K562 (cell line): ENCODE results near the gene TMEM222. TPM values are rescaled to one million over a fixed set of nuclear protein-coding genes. Genes with fewer than 3 reads are reported as not detected.

Source experiments
- ATAC-seq: fragments of 200-7000 bp; cut with Tn5 transposase; 3 replicates; pipeline ENCODE4 v1.9.1; 2020; ENCODE audit warnings: moderate library complexity
- BruUV-seq: library from RNA; stranded (reverse); fragments of 400-500 nt; replicated peaks from 2 replicates; lab custom pipeline; 2021; lab: Mats Ljungman, UMichigan
- CTCF ChIA-PET: fragments of 300-600 bp; formaldehyde crosslinking; extraction: SDS; loops from one replicate; lab custom pipeline; 2021; ENCODE audit warnings: low intra/inter-chr PET ratio; lab: Yijun Ruan, JAX
- POLR2A ChIA-PET: fragments of 300-600, 350-650 bp; sonication (Branson Sonifier 250); formaldehyde crosslinking; extraction: SDS; loops from one replicate; lab custom pipeline; 2021; ENCODE audit warnings: antibody characterized with exemption, inconsistent platforms; lab: Yijun Ruan, JAX
- DNase-seq, 4 experiments: peaks; one replicate each; pipeline versions ENCODE4 v3.0.0 to v3.0.0-alpha.2; 2011 to 2018; ENCODE audit warnings: low spot score in 3 of 4, mixed read lengths in 3 of 4; ENCODE audit errors: extremely low read depth in 1 of 4
- FAIRE-seq: peaks from 2 replicates; lab custom pipeline; 2011; peaks lifted over from hg19 to GRCh38; lab: Jason Lieb, UNC
- H2AFZ ChIP-seq: 2 replicates; pipeline ENCODE4 v1.6.0; 2011; ENCODE audit warnings: low read depth, low read length, control low read depth, inconsistent platforms
- H3K27ac ChIP-seq: fragments of 200-600 bp; 3 replicates; pipeline ENCODE4 v1.8.0; 2011; ENCODE audit warnings: low read depth, mild to moderate bottlenecking, control low read depth, inconsistent platforms, low read length, moderate library complexity, mixed read lengths; ENCODE audit errors: extremely low read depth
- H3K27me3 ChIP-seq, 2 experiments: fragments of 300-600 bp in 1 of 2; 2 replicates in 1 of 2; 3 replicates in 1 of 2; pipeline versions ENCODE4 v1.6.0 to v1.8.0; 2011; ENCODE audit warnings: inconsistent platforms in 2 of 2, low read length in 2 of 2, mild to moderate bottlenecking in 1 of 2, mixed read lengths in 1 of 2, moderate library complexity in 1 of 2; ENCODE audit not compliant: control insufficient read depth in 2 of 2, insufficient read depth in 2 of 2
- H3K36me3 ChIP-seq: fragments of 300-600 bp; 3 replicates; pipeline ENCODE4 v1.8.0; 2011; ENCODE audit warnings: mild to moderate bottlenecking, low read length, inconsistent platforms; ENCODE audit not compliant: control insufficient read depth, insufficient read depth
- H3K4me1 ChIP-seq, 2 experiments: fragments of 200-600 bp in 1 of 2; replicated peaks in 1 of 2; 2 replicates in 1 of 2; 3 replicates in 1 of 2; pipeline versions ENCODE4 v1.5.1 to v1.8.0; 2011; ENCODE audit warnings: inconsistent platforms in 2 of 2, low read length in 2 of 2, mild to moderate bottlenecking in 1 of 2, mixed read lengths in 1 of 2, moderate library complexity in 1 of 2; ENCODE audit not compliant: control insufficient read depth in 2 of 2, insufficient read depth in 2 of 2
- H3K4me2 ChIP-seq: 2 replicates; pipeline ENCODE4 v1.6.1; 2011; ENCODE audit warnings: low read length, control low read depth, inconsistent platforms, mixed read lengths; ENCODE audit not compliant: insufficient read depth
- H3K4me3 ChIP-seq: fragments of 200-600 bp; sonication (generic), shearing (Covaris generic); 2 replicates; pipeline ENCODE4 v1.5.1; 2016; ENCODE audit warnings: control low read depth, inconsistent platforms
- H3K79me2 ChIP-seq: fragments of 200-600 bp; 3 replicates; pipeline ENCODE4 v1.8.0; 2011; ENCODE audit warnings: low read length, inconsistent platforms; ENCODE audit not compliant: control insufficient read depth, insufficient read depth
- H3K9ac ChIP-seq, 2 experiments: 2 replicates each; pipeline versions ENCODE4 v1.6.0 to v1.6.1; 2011; ENCODE audit warnings: low read depth in 2 of 2, low read length in 2 of 2, control low read depth in 1 of 2, inconsistent platforms in 1 of 2, mild to moderate bottlenecking in 1 of 2, mixed read lengths in 1 of 2; ENCODE audit not compliant: insufficient read depth in 1 of 2
- H3K9me1 ChIP-seq: one replicate; pipeline ENCODE4 v1.6.0; 2011; ENCODE audit warnings: inconsistent platforms, mild to moderate bottlenecking, low read length, moderate library complexity; ENCODE audit not compliant: control insufficient read depth, insufficient read depth
- H3K9me3 ChIP-seq: replicated peaks from 2 replicates; pipeline ENCODE4 v1.5.1; 2011; ENCODE audit warnings: low read depth, low read length, inconsistent platforms; ENCODE audit not compliant: control insufficient read depth, insufficient read depth
- H4K20me1 ChIP-seq: replicated peaks from 2 replicates; pipeline ENCODE4 v1.6.1; 2011; ENCODE audit warnings: low read length, inconsistent platforms, mixed read lengths; ENCODE audit not compliant: control insufficient read depth, insufficient read depth
- ATF1 ChIP-seq, 2 experiments: fragments of 450-650 bp in 1 of 2; IDR thresholded peaks; 2 replicates each; pipeline ENCODE4 v1.6.1; 2016; ENCODE audit warnings: missing compliant biosample characterization in 1 of 2, missing genetic modification characterization in 1 of 2
- BDP1 ChIP-seq: IDR thresholded peaks from 3 replicates; pipeline ENCODE4 v1.6.1; 2011; ENCODE audit not compliant: insufficient read length, insufficient read depth
- BRD4 ChIP-seq: fragments of 200-600 bp; sonication (generic); IDR thresholded peaks from 2 replicates; pipeline ENCODE4 v1.6.1; 2017; ENCODE audit warnings: inconsistent platforms
- FOXA3 ChIP-seq, 2 experiments: fragments of 450-650 bp in 1 of 2; sonication (generic) in 1 of 2; formaldehyde crosslinking; IDR thresholded peaks in 1 of 2; conservative IDR thresholded peaks in 1 of 2; 2 replicates each; pipeline versions ENCODE4 v1.4.0 to v1.8.0; 2020 to 2022; ENCODE audit warnings: mild to moderate bottlenecking in 2 of 2, missing genetic modification reagents in 1 of 2
- MYBL2 ChIP-seq, 2 experiments: fragments of 450-650 bp in 1 of 2; sonication (generic) in 1 of 2; formaldehyde crosslinking in 1 of 2; IDR thresholded peaks; 2 replicates each; pipeline versions ENCODE4 v1.6.1 to v1.8.1; 2017 to 2022; ENCODE audit warnings: borderline replicate concordance in 1 of 2, inconsistent platforms in 1 of 2, low read depth in 1 of 2, mild to moderate bottlenecking in 1 of 2, missing genetic modification reagents in 1 of 2, moderate library complexity in 1 of 2
- MYNN ChIP-seq, 2 experiments: sonication (generic); formaldehyde crosslinking in 1 of 2; IDR thresholded peaks; 2 replicates each; pipeline versions ENCODE4 v1.5.0 to v1.6.1; 2016 to 2020; ENCODE audit warnings: antibody characterized with exemption in 1 of 2, missing genetic modification reagents in 1 of 2
- SNIP1 ChIP-seq: fragments of 450-650 bp; IDR thresholded peaks from 2 replicates; pipeline ENCODE4 v1.7.1; 2017; ENCODE audit warnings: low read depth, mild to moderate bottlenecking
- XRCC3 ChIP-seq: fragments of 450-650 bp; IDR thresholded peaks from 2 replicates; pipeline ENCODE4 v1.6.1; 2017; ENCODE audit warnings: mild to moderate bottlenecking, moderate library complexity
- ZC3H8 ChIP-seq: fragments of 450-650 bp; IDR thresholded peaks from 2 replicates; pipeline ENCODE4 v1.6.1; 2017
- ZNF133 ChIP-seq: fragments of 250-450 bp; sonication (Bioruptor Pico); IDR thresholded peaks from 2 replicates; pipeline ENCODE4 v1.4.0; 2020; ENCODE audit warnings: mild to moderate bottlenecking
- ZNF212 ChIP-seq: fragments of 450-650 bp; formaldehyde crosslinking; IDR thresholded peaks from 2 replicates; pipeline ENCODE4 v1.4.0; 2020; ENCODE audit warnings: mild to moderate bottlenecking
- WGBS: fragments of 100-300 bp; shearing (Covaris generic); methylation state at CpG from one replicate; pipeline ENCODE4 v1.1.6; 2016; ENCODE audit warnings: low coverage, mixed read lengths; ENCODE audit not compliant: insufficient coverage; ENCODE audit errors: missing lambda C conversion rate; 5-methylcytosine and 5-hydroxymethylcytosine counted together
- in situ Hi-C: fragments of 300-500 bp; cut with MboI; formaldehyde crosslinking; loops from 4 replicates; pipeline ENCODE4 v1.15.0; 2018; ENCODE audit warnings: inconsistent platforms, mixed read lengths
- intact Hi-C: fragments of 100-400 bp; cut with micrococcal nuclease; formaldehyde crosslinking; loops from 2 replicates; pipeline ENCODE4 v1.14.2; 2022
- polyA plus RNA-seq, 8 experiments: library from polyadenylated mRNA; depleted of rRNA in 4 of 8; stranded (reverse) in 5 of 8; unstranded in 3 of 8; fragments of >200 nt; fragmentation: Nextera tagmentation in 2 of 8; fragmentation: Illumina TruSeq in 1 of 8; extraction: Ambion mirVana in 2 of 8; extraction: Trizol in 1 of 8; gene quantifications; 2 replicates each; pipeline versions ENCODE4 v1.2.1 to v1.2.3, GENCODE V29; 2011 to 2014; ENCODE audit warnings: inconsistent platforms in 1 of 8, missing spikeins in 1 of 8
- total RNA-seq, 7 experiments: library from RNA; depleted of rRNA in 6 of 7; stranded (reverse); fragments of >200 nt in 6 of 7; fragmentation: Illumina TruSeq in 2 of 7; extraction: Trizol in 2 of 7; gene quantifications; 2 replicates each; pipeline versions ENCODE4 v1.2.1 to v1.2.3, GENCODE V29; 2011 to 2021; ENCODE audit warnings: low replicate concordance in 1 of 7
- TF ChIP-seq, protein P1 (sequence below): fragments of 450-650 bp; formaldehyde crosslinking; IDR thresholded peaks from 2 replicates; pipeline ENCODE4 v1.4.0; 2022; ENCODE audit warnings: missing genetic modification characterization
- TF ChIP-seq, protein P2 (sequence below): IDR thresholded peaks from 2 replicates; pipeline ENCODE4 v1.6.1; 2011; ENCODE audit not compliant: insufficient read length; ENCODE audit errors: extremely low read depth

Gene TMEM222
- total and polyA plus RNA-seq, 9 of the 15 experiments (the other 6 are each of a cell fraction or from before 2014, with no cell fraction given) = 6.9 to 48.0 (median 32.8) TPM

DNA sequence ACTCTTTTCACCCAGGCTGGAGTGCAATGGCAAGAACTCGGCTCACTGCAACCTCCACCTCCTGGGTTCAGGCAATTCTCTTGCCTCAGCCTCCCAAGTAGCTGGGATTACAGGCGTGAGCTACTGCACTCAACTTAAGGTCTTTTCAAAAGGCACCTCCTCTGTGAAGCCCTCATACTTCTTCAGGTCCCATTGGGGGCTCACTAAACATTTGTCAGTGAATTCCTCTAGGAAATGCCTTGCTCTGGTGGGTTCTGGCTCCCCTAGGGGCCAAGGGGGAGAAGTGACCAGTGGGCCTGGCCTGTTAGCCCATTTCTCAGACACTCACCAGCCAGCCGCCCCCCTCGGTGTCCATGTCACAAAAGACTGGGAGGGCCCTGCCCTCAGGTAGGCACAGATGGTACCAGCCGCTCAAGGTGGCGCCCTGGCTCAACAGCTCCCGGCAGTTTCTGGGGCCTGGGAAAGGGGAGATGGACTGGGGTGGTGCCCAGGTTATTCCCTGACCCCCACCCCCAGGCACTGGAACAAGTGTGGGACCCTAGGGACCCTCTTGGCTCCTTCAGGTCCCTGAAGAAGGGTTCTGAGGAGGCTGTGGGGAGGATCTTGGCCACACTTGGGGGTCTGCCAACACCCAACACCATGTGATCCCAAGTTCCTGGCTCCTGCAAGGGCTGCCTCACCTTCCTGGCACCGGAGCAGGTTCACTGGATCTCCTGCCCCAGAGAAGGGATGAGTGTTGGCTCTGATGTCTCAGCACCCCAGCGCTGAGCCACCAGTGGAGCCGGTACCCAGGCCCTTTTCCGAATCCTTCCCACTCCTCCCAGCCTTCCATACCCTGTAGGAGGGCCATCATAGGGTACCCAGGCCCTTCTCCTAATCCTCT lies 51.1 kb downstream of the TMEM222 start (continued):
- TF ChIP-seq FOXA3 (CRISPR knock-in tag; conservative IDR thresholded peaks at IDR 0.05 in 1 of 2, IDR thresholded peaks at IDR 0.05 in 1 of 2) = peak in 1 of 2 experiments; percentile 14; a peak in 1 of 4 replicates

DNA sequence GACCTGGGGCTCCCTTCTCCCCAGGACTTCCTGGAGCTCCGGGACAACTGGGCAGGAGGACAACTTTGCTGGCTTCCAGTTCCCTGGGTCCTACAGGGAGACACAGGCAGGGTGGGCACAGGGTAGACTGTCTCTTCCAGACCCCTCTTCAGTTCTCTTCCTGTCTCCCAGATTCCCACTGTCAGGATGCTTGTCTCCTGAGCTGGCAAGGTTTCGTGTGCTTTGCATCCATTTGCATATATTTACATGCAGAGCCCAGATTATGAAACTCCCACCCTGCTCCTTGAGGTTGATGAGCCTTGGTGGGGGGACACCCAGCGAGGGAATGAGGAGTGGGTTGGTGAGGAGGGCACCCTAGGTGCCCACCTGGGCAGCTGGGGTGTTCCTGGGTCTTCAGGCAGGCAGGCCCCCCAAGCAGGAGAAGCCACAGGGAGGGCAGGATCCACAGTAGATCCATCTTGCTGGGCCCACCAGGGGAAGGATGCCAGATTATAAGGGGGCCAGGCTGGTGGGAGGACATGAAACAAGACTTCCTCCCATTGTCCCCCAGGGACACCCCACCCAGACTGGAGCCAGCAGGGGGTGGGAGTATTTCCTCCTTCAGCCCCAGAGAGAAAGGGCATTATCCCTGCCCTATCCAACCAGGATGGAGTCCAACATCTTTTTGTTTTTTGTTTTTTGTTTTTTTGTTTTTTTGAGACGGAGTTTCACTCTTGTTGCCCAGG lies 52.6 kb downstream of the TMEM222 start, which contains the start of gene FCN3:
TSS of gene FCN3 (minus strand) at position 463 of the 725 bp plus-strand sequence. CDS start at position 457, 6 bp downstream.
- ATAC-seq (no peak), DNase-seq (no peak), FAIRE-seq (no peak)
- H3K36me3 ChIP-seq = no peaks in the 10 kb centered on the region
- ChIA-PET POLR2A (interaction anchor here (1.2 kb wide), 1 partner anchor 9 kb away, joined by 5 read pairs; no protein-coding TSS in a partner anchor), CTCF (no interaction called here)
- no peak within 1 kb of the TSS for H3K27ac ChIP-seq
- in situ Hi-C loops (no loop called here), intact Hi-C loops (loop anchor here (5.0 kb wide), 1 partner anchor 72 kb away; no protein-coding TSS in a partner anchor)
- no peak within 1 kb of the TSS for H3K4me3 ChIP-seq
- peaks cover 4 to 29% of the 10 kb centered on the region in 2 experiments; a peak in 4 of 5 replicates for H3K4me1 ChIP-seq
- TF ChIP-seq, protein P1, sequence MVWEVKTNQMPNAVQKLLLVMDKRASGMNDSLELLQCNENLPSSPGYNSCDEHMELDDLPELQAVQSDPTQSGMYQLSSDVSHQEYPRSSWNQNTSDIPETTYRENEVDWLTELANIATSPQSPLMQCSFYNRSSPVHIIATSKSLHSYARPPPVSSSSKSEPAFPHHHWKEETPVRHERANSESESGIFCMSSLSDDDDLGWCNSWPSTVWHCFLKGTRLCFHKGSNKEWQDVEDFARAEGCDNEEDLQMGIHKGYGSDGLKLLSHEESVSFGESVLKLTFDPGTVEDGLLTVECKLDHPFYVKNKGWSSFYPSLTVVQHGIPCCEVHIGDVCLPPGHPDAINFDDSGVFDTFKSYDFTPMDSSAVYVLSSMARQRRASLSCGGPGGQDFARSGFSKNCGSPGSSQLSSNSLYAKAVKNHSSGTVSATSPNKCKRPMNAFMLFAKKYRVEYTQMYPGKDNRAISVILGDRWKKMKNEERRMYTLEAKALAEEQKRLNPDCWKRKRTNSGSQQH (CRISPR knock-in tag) = no peak
- TF ChIP-seq ZC3H8 = no peak
- TF ChIP-seq ZNF133 (CRISPR knock-in tag) = no peak
- no peak for TF ChIP-seq XRCC3
- TF ChIP-seq MYBL2 (IDR thresholded peaks at IDR 0.05; ENCODE audit: low read depth) = no peak
- no peak for TF ChIP-seq MYBL2 (CRISPR knock-in tag; IDR thresholded peaks at IDR 0.05; ENCODE audit: borderline replicate concordance)
- TF ChIP-seq, protein P2, sequence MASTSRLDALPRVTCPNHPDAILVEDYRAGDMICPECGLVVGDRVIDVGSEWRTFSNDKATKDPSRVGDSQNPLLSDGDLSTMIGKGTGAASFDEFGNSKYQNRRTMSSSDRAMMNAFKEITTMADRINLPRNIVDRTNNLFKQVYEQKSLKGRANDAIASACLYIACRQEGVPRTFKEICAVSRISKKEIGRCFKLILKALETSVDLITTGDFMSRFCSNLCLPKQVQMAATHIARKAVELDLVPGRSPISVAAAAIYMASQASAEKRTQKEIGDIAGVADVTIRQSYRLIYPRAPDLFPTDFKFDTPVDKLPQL = no peak
- TF ChIP-seq ZNF212 (CRISPR knock-in tag) = no peak
- TF ChIP-seq BDP1 = no peak
- no peak for TF ChIP-seq MYNN (IDR thresholded peaks at IDR 0.05)
- TF ChIP-seq MYNN (CRISPR knock-in tag; IDR thresholded peaks at IDR 0.05) = no peak
- TF ChIP-seq BRD4 = no peak
- TF ChIP-seq SNIP1 = no peak
- TF ChIP-seq ATF1 (CRISPR knock-in tag; IDR thresholded peaks at IDR 0.05) = no peak
- TF ChIP-seq ATF1 (tag; IDR thresholded peaks at IDR 0.05) = no peak
- H3K9ac ChIP-seq = peak within 1 kb of the TSS in 1 of 2 experiments; percentile 38; a peak in 1 of 4 replicates
- no peaks in the 10 kb centered on the region for H3K9me1 ChIP-seq
- WGBS = 27% methylated on average over 4 of the region's 4 CpGs
- no TSS peak for BruUV-seq
- no peaks in the 10 kb centered on the region for H3K27me3 ChIP-seq
- no peaks in the 10 kb centered on the region for H4K20me1 ChIP-seq
- no peak within 1 kb of the TSS for H3K4me2 ChIP-seq
- H3K79me2 ChIP-seq = no peaks in the 10 kb centered on the region
- H3K9me3 ChIP-seq = no peaks in the 10 kb centered on the region
- no peak within 1 kb of the TSS for H2AFZ ChIP-seq
